Measurements from ENCODE around the gene MS4A3.
"Not testable (repeated sequence)": the region's sequence is repeated elsewhere in the genome, so short reads cannot be mapped to it uniquely, and the experiment has no call there.

MS4A3 gene

DNA sequence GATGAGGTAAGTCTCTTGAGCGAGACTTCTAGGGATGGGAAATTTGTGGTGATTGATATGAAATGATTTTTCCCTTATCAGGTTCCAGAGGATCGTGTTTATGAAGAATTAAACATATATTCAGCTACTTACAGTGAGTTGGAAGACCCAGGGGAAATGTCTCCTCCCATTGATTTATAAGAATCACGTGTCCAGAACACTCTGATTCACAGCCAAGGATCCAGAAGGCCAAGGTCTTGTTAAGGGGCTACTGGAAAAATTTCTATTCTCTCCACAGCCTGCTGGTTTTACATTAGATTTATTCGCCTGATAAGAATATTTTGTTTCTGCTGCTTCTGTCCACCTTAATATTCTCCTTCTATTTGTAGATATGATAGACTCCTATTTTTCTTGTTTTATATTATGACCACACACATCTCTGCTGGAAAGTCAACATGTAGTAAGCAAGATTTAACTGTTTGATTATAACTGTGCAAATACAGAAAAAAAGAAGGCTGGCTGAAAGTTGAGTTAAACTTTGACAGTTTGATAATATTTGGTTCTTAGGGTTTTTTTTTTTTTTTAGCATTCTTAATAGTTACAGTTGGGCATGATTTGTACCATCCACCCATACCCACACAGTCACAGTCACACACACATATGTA lies 39.1 kb downstream of the MS4A3 start:
- DNase-seq, result no peak

DNA sequence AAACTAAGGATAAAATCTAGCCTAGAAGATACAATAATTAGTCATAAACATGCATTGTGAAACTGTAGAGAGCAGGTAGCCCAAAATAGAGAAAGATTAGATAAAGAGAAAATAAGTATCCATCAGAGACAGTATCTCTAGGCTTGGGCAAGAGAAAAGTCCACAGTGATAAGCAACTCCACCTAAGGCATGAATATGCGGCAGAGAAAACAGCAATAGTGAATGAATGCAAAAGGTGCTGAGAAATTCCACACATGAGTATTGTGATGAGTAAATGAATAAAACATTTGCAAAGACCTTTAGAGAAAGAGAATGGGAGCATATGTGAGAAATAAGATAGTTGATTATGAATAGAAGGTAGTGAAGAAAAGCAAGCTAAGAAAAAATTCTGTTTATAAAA lies 40.7 kb downstream of the MS4A3 start:
- no peak for DNase-seq

DNA sequence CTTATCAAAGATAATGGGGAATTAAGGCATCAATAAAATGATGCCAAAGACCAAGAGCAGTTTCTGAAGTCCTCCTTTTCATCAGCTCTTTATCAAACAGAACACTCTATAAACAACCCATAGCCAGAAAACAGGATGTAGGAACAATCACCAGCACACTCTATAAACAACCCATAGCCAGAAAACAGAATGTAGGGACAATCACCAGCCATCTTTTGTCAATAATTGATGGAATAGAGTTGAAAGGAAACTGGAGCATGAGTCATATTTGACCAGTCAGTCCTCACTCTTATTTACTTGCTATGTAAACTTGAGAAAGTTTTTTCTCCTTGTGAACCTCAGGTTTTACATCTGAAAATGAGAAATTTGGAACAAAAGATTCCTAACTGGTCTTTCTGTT lies 42.0 kb downstream of the MS4A3 start:
- DNase-seq, result no peak

DNA sequence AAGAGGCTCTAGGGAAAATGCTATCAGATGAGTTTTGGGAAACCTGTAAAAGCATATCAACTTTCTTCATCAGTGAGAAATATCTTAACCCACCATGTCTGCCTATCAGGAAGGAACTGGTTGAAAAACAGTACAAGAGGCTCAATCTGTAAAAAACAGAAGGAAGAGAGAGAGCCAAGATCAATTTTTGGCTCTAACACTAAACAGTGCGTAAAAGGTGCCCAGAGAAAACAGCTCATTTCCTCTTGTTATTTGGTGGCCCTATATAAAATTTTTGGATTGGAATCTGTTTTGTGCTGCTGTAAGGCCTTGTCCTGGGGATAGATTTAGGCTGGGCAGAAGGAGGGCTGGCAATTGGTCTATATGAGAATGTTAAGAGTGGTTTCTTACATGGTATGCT lies 44.1 kb downstream of the MS4A3 start:
- no peak for DNase-seq

DNA sequence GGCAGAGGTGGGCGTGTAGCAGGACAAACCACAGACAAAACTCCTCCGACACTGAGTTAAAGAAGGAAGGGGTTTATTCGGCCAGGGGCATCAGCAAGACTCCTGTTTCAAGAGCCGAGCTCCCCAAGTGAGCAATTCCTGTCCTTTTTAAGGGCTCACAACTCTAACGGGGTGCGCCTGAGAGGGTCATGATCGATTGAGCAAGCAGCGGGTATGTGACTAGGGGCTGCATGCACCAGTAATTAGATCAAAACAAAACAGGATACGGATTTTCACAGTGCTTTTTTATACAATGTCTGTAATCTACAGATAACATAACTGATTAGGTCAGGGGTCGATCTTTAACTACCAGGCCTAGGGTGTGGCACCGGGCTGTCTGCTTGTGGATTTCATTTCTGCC lies 44.9 kb downstream of the MS4A3 start:
- not testable (repeated sequence) for DNase-seq

DNA sequence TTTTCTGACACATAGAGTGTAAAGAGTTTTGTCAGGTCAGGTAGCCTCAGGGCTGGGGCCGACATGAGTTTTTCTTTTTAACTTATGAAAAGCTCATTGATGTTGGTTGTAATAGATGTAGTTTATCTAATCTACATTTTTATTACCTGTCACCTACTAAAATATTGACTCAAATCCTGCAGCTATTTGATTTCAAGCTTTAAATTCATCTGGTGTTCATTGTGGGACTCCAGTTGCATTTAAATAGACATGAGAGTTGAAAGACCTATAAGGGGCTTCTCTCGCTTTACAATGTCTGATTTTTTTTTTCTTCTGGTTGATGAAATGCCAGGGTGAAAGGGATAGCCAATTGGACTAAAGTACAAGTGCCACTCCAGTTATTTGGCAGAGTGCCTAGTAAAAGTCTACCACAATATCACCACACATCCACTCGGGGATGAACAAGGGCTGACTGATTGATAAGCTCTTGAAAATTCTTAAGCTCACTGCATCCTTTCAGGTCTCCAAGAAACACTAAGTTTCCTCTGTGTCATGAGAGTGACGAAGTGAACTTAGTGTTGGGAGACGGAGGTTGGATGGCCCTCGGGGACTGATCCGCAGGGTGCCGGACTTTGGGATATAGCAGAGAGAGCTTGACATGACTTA lies 48.1 kb downstream of the MS4A3 start:
- DNase-seq, result not testable (repeated sequence)

DNA sequence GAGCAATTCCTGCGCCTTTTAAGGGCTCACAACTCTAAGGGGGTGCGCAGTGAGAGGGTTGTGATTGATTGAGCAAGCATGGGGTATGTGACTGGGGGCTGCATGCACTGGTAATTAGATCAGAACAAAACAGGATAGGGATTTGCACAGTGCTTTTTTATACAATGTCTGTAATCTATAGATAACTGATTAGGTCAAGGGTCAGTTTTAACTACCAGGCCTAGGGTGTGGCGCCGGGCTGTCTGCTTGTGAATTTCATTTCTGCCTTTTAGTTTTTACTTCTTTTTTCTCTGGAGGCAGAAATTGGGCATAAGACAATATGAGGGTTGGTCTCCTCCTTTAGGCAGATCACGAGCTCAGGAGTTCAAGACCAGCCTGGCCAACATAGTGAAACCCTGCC lies 52.2 kb downstream of the MS4A3 start:
- not testable (repeated sequence) for DNase-seq

DNA sequence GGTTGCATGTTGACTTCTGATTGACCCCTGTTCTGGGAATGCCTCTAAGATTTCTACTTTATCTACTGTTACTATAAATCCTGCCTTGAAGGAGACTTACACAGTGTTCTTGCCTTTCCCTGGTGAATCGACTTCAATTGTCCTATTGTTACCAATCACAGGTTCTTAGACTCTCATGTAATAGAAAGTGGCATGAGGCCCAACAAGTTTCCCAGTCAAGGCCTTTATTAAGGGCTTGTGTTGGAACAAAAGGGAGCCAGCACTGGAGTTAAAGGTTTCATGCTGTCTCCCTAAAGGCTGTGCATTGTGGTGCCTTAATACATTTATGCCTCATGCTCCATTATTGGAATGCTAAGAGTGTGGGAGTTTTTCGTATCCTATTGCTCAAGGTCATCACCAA lies 55.3 kb downstream of the MS4A3 start:
- no peak for DNase-seq

DNA sequence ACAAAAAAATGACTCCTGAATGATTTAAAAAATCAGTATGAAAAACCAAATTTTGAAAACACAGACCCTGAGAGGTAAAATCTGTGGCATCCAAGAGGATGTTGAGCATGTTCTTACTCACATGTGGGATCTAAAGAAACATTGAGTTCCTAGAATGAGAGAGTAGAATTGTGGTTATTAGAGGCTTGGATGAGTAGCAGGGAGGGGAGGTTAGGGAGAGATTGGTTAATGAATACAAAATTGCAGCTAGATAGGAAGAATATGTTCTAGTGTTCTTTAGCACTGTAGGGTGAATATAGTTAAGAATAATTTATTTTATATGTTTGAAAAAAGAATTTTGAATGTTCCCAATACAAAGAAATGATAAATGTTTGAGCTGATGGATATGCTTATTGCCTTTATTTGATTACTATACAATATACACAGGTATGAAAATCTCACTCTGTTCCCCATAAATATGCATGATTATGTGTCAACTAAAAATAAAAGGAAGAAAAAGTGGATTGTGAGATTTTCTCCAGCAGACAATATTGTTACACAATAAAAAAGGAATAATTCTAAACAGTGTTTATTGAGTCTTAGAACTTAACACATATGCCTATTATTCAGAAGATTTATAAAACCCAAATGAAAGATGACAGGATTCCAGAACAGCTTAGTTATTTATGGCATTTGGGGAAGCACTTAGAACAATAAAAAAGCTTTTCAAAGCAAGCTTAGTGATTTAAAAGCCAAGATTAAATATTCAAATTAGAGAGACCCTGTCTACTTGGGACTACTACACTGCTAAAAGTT lies 60.7 kb downstream of the MS4A3 start:
- DNase-seq, result no peak

DNA sequence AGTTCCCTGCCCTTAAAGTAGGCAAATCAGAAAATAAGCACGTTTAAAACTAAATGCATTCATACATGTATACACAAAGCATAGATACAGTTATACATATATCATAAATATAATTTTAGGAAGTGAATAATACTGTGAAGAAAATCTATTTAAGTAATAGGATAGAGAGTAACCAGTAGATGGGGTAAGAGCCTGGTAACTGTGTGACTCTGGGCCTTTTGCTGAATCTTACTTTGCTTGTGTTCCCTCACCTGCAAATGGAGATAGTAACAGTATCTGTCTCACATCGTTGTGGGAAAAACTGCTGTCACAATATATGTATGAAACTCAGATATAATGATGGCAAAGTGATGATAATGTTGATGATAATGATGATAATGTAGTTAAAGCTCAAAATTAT lies 61.9 kb downstream of the MS4A3 start:
- no peak for DNase-seq

DNA sequence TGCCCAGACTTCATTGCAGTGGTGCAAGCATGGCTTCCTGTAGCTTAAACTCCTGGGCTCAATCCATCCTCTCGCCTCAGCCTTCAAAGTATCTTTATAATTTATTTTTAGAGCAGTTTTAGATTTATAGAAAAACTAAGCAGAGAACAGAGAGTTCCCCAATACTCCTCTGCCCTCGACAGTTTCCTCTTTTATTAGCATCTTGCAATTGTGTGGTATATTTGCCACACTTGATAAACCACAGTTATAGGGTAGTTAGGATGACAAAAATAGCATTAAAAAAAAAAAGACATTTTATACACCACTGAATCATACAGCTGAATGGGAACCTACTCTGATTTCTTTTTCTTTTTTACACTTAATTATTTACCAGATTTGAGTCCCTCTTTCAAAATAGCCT lies 63.2 kb downstream of the MS4A3 start:
- DNase-seq, result no peak

Measured in fibroblast of skin of abdomen (primary cell).